22Rv1 (cell line): ENCODE measurements around the gene CD48.

Source experiments
- H3K27ac ChIP-seq: fragments of 450-650 bp; 2 replicates; pipeline ENCODE4 v1.5.1; 2017
- CTCF ChIP-seq: fragments of 450-650 bp; IDR thresholded peaks from 2 replicates; pipeline ENCODE4 v1.5.1; 2017; ENCODE audit warnings: mild to moderate bottlenecking
- ZFX ChIP-seq: fragments of 450-650 bp; IDR thresholded peaks from 2 replicates; pipeline ENCODE4 v1.6.1; 2017; ENCODE audit warnings: antibody characterized with exemption, borderline replicate concordance

The CD48 gene

GRCh38 chr1:160666079-160666442 lies 45.6 kb downstream of the CD48 start:
- H3K27ac ChIP-seq, result no peak overlapping the region
- TF ChIP-seq ZFX (no peak), CTCF (no peak)

- TF ChIP-seq CTCF (no peak), ZFX (no peak)
- H3K27ac ChIP-seq, result no peak overlapping the region
Measured at GRCh38 chr1:160665330-160666078, 46.1 kb downstream of the CD48 start.

DNA sequence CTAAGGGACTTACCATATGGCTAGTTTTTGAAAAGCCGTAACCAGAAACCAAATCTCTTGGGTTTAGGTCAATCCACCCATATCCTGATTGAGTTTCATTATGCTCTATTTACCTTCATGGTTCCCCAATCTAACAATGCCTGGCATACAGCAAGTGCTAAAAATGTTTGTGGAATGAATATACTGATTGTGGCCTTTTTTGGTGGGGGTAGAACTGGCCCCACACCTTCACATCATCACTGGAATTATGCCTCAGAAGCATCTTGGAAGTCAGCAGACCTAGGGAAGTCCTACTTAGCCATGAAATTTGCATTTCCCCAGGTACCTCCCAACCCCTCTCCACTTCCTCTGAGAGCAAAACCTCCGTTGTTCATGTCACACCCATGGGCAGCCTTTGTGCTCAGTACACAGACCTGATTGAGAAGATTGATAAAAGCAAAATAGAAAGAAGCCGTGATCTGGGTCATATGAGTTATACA lies 47.0 kb downstream of the CD48 start:
- H3K27ac ChIP-seq, result no peak overlapping the region
- TF ChIP-seq ZFX (no peak), CTCF (no peak)

- TF ChIP-seq ZFX (no peak), CTCF (no peak)
- no peak overlapping the region for H3K27ac ChIP-seq
Measured at GRCh38 chr1:160662910-160663309, 48.7 kb downstream of the CD48 start.

DNA sequence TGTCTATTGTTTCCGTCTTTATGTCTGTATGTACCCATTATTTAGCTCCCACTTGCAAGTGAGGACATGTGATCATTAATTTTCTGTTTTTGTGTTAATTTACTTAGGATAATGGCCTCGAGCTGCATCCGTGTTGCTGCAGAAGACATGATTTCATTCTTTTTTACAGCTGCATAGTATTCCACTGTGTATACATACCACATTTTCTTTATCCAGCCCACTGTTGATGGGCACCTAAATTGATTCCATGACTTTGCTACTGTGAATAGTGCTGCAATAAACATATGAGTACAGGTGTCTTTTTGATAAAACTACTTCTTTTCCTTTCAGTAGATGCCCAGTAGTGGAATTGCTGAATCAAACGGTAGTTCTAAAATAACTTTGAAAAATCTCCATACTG lies 52.1 kb downstream of the CD48 start:
- H3K27ac ChIP-seq, result no peak overlapping the region
- TF ChIP-seq ZFX (no peak), CTCF (no peak)

- TF ChIP-seq ZFX (no peak), CTCF (no peak)
- no peak overlapping the region for H3K27ac ChIP-seq
Measured at GRCh38 chr1:160658814-160659193, 52.8 kb downstream of the CD48 start.

- TF ChIP-seq CTCF (no peak), ZFX (no peak)
- no peak overlapping the region for H3K27ac ChIP-seq
Measured at GRCh38 chr1:160658162-160658813, 53.3 kb downstream of the CD48 start.
